HepG2 (cell line): ENCODE data around the gene LINC00237. TPM values are rescaled to one million over a fixed set of nuclear protein-coding genes. Genes with fewer than 3 reads are reported as not detected.
A peak's percentile ranks its signal among the peaks of the same experiment; 100 is the strongest.

ENCODE experiments used
- BRCA1 ChIP-seq: sonication (generic); formaldehyde crosslinking; IDR thresholded peaks from 2 replicates; pipeline ENCODE4 v1.4.0; 2020; ENCODE audit warnings: missing genetic modification reagents
- CBX1 ChIP-seq: IDR thresholded peaks from one replicate; pipeline ENCODE4 v1.6.1; 2016; ENCODE audit warnings: antibody characterized with exemption, low read depth
- CEBPB ChIP-seq: IDR thresholded peaks from 2 replicates; pipeline ENCODE4 v1.6.1; 2011; ENCODE audit warnings: low read depth, low read length, improper control_type of control experiment, borderline replicate concordance
- FOSL2 ChIP-seq: sonication (generic); formaldehyde crosslinking; IDR thresholded peaks from 2 replicates; pipeline ENCODE4 v1.4.0; 2020; ENCODE audit warnings: missing genetic modification reagents
- FOXA3 ChIP-seq: IDR thresholded peaks from 2 replicates; pipeline ENCODE4 v1.6.1; 2016; ENCODE audit warnings: missing genetic modification reagents, missing compliant biosample characterization
- GLI4 ChIP-seq: sonication (generic); formaldehyde crosslinking; IDR thresholded peaks from 2 replicates; pipeline ENCODE4 v1.5.1; 2020; ENCODE audit warnings: missing genetic modification reagents, mild to moderate bottlenecking, moderate library complexity, borderline replicate concordance
- GPN1 ChIP-seq: sonication (generic); formaldehyde crosslinking; IDR thresholded peaks from 2 replicates; pipeline ENCODE4 v1.5.1; 2020; ENCODE audit warnings: missing genetic modification reagents, borderline replicate concordance
- HDAC2 ChIP-seq: sonication (generic); formaldehyde crosslinking; IDR thresholded peaks from 2 replicates; pipeline ENCODE4 v1.4.0; 2020; ENCODE audit warnings: missing genetic modification reagents
- JUNB ChIP-seq: sonication (generic); formaldehyde crosslinking; IDR thresholded peaks from 2 replicates; pipeline ENCODE4 v1.8.0; 2022; ENCODE audit warnings: missing genetic modification reagents, mild to moderate bottlenecking, borderline replicate concordance
- MYC ChIP-seq: sonication (generic); formaldehyde crosslinking; IDR thresholded peaks from 2 replicates; pipeline ENCODE4 v1.9.0; 2021; ENCODE audit warnings: missing genetic modification reagents, borderline replicate concordance
- NCOA1 ChIP-seq: sonication (generic); formaldehyde crosslinking; IDR thresholded peaks from 2 replicates; pipeline ENCODE4 v1.9.0; 2021; ENCODE audit warnings: missing genetic modification reagents
- RFXAP ChIP-seq: sonication (generic); formaldehyde crosslinking; IDR thresholded peaks from 2 replicates; pipeline ENCODE4 v1.4.0; 2020; ENCODE audit warnings: missing genetic modification reagents, borderline replicate concordance
- RORA ChIP-seq: sonication (generic); formaldehyde crosslinking; IDR thresholded peaks from 2 replicates; pipeline ENCODE4 v1.5.0; 2020; ENCODE audit warnings: mild to moderate bottlenecking, missing genetic modification reagents, moderate library complexity
- SIN3B ChIP-seq: fragments of 150-350 bp; IDR thresholded peaks from 2 replicates; pipeline ENCODE4 v1.6.1; 2014; ENCODE audit warnings: low read length
- SIX1 ChIP-seq: sonication (generic); formaldehyde crosslinking; IDR thresholded peaks from 2 replicates; pipeline ENCODE4 v1.4.0; 2020; ENCODE audit warnings: missing genetic modification reagents, borderline replicate concordance
- TP53 ChIP-seq: sonication (generic); formaldehyde crosslinking; conservative IDR thresholded peaks from 2 replicates; pipeline ENCODE4 v1.4.0; 2020; ENCODE audit warnings: missing genetic modification reagents
- ZNF260 ChIP-seq: sonication (generic); formaldehyde crosslinking; IDR thresholded peaks from 2 replicates; pipeline ENCODE4 v1.4.0; 2020; ENCODE audit warnings: missing genetic modification reagents, low read depth, mild to moderate bottlenecking, borderline replicate concordance
- ZNF563 ChIP-seq: sonication (generic); formaldehyde crosslinking; IDR thresholded peaks from 2 replicates; pipeline ENCODE4 v1.8.0; 2022; ENCODE audit warnings: mild to moderate bottlenecking, moderate library complexity, missing genetic modification reagents
- ZNF564 ChIP-seq: sonication (generic); formaldehyde crosslinking; IDR thresholded peaks from 2 replicates; pipeline ENCODE4 v1.8.1; 2023; ENCODE audit warnings: mild to moderate bottlenecking, missing genetic modification reagents
- ZNF607 ChIP-seq: sonication (generic); formaldehyde crosslinking; IDR thresholded peaks from 2 replicates; pipeline ENCODE4 v1.5.1; 2020; ENCODE audit warnings: missing genetic modification reagents, mild to moderate bottlenecking, borderline replicate concordance
- ZNF619 ChIP-seq: sonication (generic); formaldehyde crosslinking; IDR thresholded peaks from 2 replicates; pipeline ENCODE4 v1.4.0; 2020; ENCODE audit warnings: mild to moderate bottlenecking, missing genetic modification reagents
- ZNF644 ChIP-seq: IDR thresholded peaks from 2 replicates; pipeline ENCODE4 v1.6.1; 2016; ENCODE audit warnings: low read depth
- ZNF652 ChIP-seq: IDR thresholded peaks from 2 replicates; pipeline ENCODE4 v1.6.1; 2016; ENCODE audit warnings: low read depth, borderline replicate concordance
- ZNF780A ChIP-seq: sonication (generic); formaldehyde crosslinking; IDR thresholded peaks from 2 replicates; pipeline ENCODE4 v1.8.0; 2022; ENCODE audit warnings: mild to moderate bottlenecking, missing genetic modification reagents, moderate library complexity
- ZNF839 ChIP-seq: sonication (generic); formaldehyde crosslinking; IDR thresholded peaks from 2 replicates; pipeline ENCODE4 v1.4.0; 2020; ENCODE audit warnings: missing genetic modification reagents, mild to moderate bottlenecking, borderline replicate concordance
- ZZZ3 ChIP-seq: sonication (generic); formaldehyde crosslinking; IDR thresholded peaks from 2 replicates; pipeline ENCODE4 v1.4.0; 2020; ENCODE audit warnings: missing genetic modification reagents, mild to moderate bottlenecking, borderline replicate concordance
- polyA plus RNA-seq, 8 experiments: library from polyadenylated mRNA; depleted of rRNA in 3 of 8; stranded (reverse) in 7 of 8; unstranded in 1 of 8; fragments of >200 nt; fragmentation: Illumina TruSeq in 4 of 8; extraction: Trizol in 4 of 8; gene quantifications; 2 replicates each; pipeline versions ENCODE4 v1.2.1 to v1.2.3, GENCODE V29; 2011 to 2016; ENCODE audit warnings: low read depth in 4 of 8, missing spikeins in 1 of 8, mixed read lengths in 1 of 8; ENCODE audit not compliant: insufficient read depth in 1 of 8
- total RNA-seq, 5 experiments: library from RNA; depleted of rRNA; stranded (reverse); fragments of >200 nt; fragmentation: Illumina TruSeq; extraction: Trizol; gene quantifications; 2 replicates each; pipeline ENCODE4 v1.2.3, GENCODE V29; 2016; ENCODE audit warnings: low read depth in 1 of 5
- TF ChIP-seq, protein P1 (sequence below): sonication (generic); formaldehyde crosslinking; IDR thresholded peaks from 2 replicates; pipeline ENCODE4 v1.4.0; 2020; ENCODE audit warnings: mild to moderate bottlenecking, missing genetic modification reagents
- TF ChIP-seq, protein P2 (sequence below): IDR thresholded peaks from 2 replicates; pipeline ENCODE4 v1.6.1; 2016
- TF ChIP-seq, protein P3 (sequence below): IDR thresholded peaks from 2 replicates; pipeline ENCODE4 v1.6.1; 2016; ENCODE audit warnings: missing compliant biosample characterization, missing genetic modification reagents, borderline replicate concordance

The LINC00237 gene
- total and polyA plus RNA-seq, 2 of the 13 experiments (the other 11 are each of a cell fraction or from before 2014, with no cell fraction given) = not detected

DNA sequence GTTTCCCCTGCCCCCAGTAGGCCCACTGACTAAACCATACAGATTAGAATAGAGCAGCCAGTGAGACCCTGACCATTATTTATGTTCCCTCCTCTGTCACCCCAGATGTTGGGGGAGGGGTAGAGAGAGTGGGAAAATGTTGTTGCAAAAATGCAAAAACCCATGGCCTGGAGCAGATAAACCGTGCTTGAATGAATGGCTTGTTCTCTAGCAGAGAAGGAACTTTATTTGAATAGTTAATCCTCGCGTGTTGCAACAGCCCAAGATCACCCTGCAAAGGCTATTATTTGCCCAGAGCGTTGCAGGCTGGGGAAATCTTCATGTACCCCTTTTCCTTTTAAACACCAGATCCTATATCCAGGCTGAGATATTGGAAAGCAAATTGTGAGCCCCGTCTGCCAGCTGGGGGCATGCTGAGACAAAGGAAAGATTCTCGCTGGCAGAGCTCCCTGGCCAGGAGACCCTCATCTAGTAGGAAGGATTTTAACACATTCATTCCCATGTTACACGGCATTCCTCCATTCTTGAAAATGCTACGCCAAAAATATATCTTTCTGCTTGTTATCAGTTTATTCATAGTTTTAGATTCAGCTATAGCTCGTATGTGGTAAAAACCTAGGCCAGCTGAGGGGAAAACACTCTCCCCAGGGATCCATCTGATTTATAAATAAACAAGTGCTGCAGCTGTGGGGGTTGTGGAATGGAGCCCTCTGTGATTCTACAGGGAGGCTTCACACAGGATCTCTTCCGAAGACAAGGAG is 53.0 kb downstream of the LINC00237 start (continued):
- TF ChIP-seq GLI4 (no peak), ZNF260 (no peak), ZNF644 (CRISPR knock-in tag) (peak; percentile 41; the same call in 1 of the 2 replicates), ZNF652 (CRISPR knock-in tag) (peak; percentile 95), ZNF563 (CRISPR knock-in tag) (no peak), ZNF619 (CRISPR knock-in tag) (no peak; the same call in 1 of the 2 replicates), RORA (CRISPR knock-in tag) (peak; percentile 21; the same call in 1 of the 2 replicates), ZNF607 (CRISPR knock-in tag) (0 out of 2 replicates have a peak, but pooled peaks have one; percentile 26), CEBPB (peak; percentile 98), BRCA1 (CRISPR knock-in tag) (no peak), FOXA3 (CRISPR knock-in tag) (peak; percentile 77), NCOA1 (CRISPR knock-in tag) (0 out of 2 replicates have a peak, but pooled peaks have one; percentile 29), SIX1 (CRISPR knock-in tag) (peak; percentile 20; the same call in 1 of the 2 replicates), ZNF564 (CRISPR knock-in tag) (0 out of 2 replicates have a peak, but pooled peaks have one; percentile 54), ZNF780A (CRISPR knock-in tag) (no peak), HDAC2 (peak; percentile 78; the same call in 1 of the 2 replicates), GPN1 (no peak), JUNB (CRISPR knock-in tag) (peak; percentile 41; the same call in 1 of the 2 replicates), TP53 (CRISPR knock-in tag) (0 out of 2 replicates have a peak, but pooled peaks have one; percentile 33), ZNF839 (CRISPR knock-in tag) (no peak), SIN3B (no peak), FOSL2 (CRISPR knock-in tag) (peak; percentile 60), RFXAP (CRISPR knock-in tag) (no peak), CBX1 (peak; percentile 45), ZZZ3 (CRISPR knock-in tag) (no peak), MYC (CRISPR knock-in tag) (no peak)
- TF ChIP-seq, protein P1, sequence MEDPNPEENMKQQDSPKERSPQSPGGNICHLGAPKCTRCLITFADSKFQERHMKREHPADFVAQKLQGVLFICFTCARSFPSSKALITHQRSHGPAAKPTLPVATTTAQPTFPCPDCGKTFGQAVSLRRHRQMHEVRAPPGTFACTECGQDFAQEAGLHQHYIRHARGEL (CRISPR knock-in tag) = no peak
- TF ChIP-seq, protein P2, sequence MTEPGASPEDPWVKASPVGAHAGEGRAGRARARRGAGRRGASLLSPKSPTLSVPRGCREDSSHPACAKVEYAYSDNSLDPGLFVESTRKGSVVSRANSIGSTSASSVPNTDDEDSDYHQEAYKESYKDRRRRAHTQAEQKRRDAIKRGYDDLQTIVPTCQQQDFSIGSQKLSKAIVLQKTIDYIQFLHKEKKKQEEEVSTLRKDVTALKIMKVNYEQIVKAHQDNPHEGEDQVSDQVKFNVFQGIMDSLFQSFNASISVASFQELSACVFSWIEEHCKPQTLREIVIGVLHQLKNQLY (CRISPR knock-in tag) = peak; percentile 55; the same call in 1 of the 2 replicates
- TF ChIP-seq, protein P3, sequence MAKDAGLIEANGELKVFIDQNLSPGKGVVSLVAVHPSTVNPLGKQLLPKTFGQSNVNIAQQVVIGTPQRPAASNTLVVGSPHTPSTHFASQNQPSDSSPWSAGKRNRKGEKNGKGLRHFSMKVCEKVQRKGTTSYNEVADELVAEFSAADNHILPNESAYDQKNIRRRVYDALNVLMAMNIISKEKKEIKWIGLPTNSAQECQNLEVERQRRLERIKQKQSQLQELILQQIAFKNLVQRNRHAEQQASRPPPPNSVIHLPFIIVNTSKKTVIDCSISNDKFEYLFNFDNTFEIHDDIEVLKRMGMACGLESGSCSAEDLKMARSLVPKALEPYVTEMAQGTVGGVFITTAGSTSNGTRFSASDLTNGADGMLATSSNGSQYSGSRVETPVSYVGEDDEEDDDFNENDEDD = peak; percentile 64; the same call in 1 of the 2 replicates
